HG03521 (cell line): Measurements from ENCODE around the gene MRPL28.

Experiments
- ATAC-seq: cut with Tn5 transposase; IDR thresholded peaks from one replicate; pipeline ENCODE4 v1.9.1; 2021; ENCODE audit warnings: mild to moderate bottlenecking, moderate library complexity; ENCODE audit not compliant: unreplicated experiment

The MRPL28 gene

GRCh38 chr16:318628-319027 lies 51.7 kb downstream of the MRPL28 start:
- no peak for ATAC-seq

DNA sequence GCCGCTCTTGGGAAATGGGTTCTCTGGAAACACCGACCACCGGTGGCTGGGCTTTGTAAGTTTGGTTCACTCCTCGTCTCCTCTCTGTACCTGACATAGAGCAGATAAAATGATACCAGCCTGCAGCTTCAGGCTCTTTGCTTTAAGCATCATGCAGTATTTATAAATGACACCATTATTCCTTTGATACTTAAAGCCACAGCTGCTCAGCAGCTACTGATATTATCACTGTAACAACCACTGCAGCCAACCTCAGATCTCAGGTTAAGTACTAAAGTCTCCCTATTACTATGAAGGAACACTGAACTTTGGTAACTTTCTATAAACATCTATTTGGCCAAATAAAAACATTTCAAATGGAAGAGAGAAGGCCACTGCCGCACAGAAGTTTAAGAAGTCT lies 52.8 kb downstream of the MRPL28 start:
- ATAC-seq: no peak
